SK-N-MC (cell line): Measurements from ENCODE around the gene RNASEH1.

Source experiments
- DNase-seq: peaks from one replicate; pipeline ENCODE4 v3.0.0-alpha.2; 2011; ENCODE audit warnings: low read depth, low spot score
- H3K27ac ChIP-seq: fragments of 200-600 bp; sonication (generic); 2 replicates; pipeline ENCODE4 v1.5.1; 2016; ENCODE audit warnings: mixed run types
- H3K36me3 ChIP-seq: fragments of 200-600 bp; sonication (generic); 2 replicates; pipeline ENCODE4 v1.6.1; 2017; ENCODE audit warnings: antibody characterized with exemption, low read length, mixed read lengths; ENCODE audit not compliant: insufficient read depth
- H3K4me3 ChIP-seq: fragments of 200-600 bp; sonication (generic); 2 replicates; pipeline ENCODE4 v1.5.1; 2016
- H3K9ac ChIP-seq: fragments of 200-600 bp; sonication (generic); 2 replicates; pipeline ENCODE4 v1.8.0; 2017; ENCODE audit warnings: mixed run types, mixed read lengths; ENCODE audit not compliant: insufficient read length
- H3K9me3 ChIP-seq: fragments of 200-600 bp; sonication (generic); 2 replicates; pipeline ENCODE4 v1.6.1; 2017; ENCODE audit warnings: low read depth, mild to moderate bottlenecking, antibody characterized with exemption, low read length, moderate library complexity, mixed read lengths
- EZH2 ChIP-seq: fragments of 200-600 bp; sonication (generic); IDR thresholded peaks from one replicate; pipeline ENCODE4 v1.6.1; 2017; ENCODE audit warnings: antibody characterized with exemption
- FOXP2 ChIP-seq: optimal IDR thresholded peaks from 2 replicates; pipeline ENCODE3; 2011; ENCODE audit warnings: mild to moderate bottlenecking, moderate library complexity; ENCODE audit not compliant: insufficient read depth; ENCODE audit errors: extremely low read length, control extremely low read depth
- POLR2AphosphoS5 ChIP-seq: IDR thresholded peaks from 2 replicates; pipeline ENCODE4 v1.6.1; 2012; ENCODE audit warnings: mild to moderate bottlenecking, low read depth, low read length, borderline replicate concordance

RNASEH1 gene

DNA sequence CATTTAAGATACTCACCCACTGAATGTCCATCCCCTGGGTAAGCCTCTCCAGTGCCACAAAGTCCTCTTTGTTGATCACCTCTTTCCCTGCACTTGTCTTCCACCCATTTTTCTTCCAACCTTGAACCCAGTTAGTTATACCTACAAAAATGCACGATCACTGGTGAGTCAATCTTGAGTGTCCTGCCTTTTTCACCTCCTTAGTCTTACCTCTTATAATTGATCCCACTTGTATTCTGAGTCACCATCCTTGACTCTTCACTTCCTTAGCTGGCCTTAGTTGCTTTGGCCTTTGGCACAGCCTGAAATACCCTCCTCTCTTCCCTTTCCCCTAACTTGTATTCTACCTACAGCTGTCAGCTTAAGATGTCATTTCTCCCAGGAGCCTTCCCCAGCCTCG, 10.2 kb downstream of the RNASEH1 start:
- Histone ChIP-seq H3K27ac (no peak overlapping the region), H3K9ac (no peak overlapping the region), H3K4me3 (no peak overlapping the region), H3K36me3 (peaks cover 94% of the 10 kb centered on the region), H3K9me3 (no peaks in the 10 kb centered on the region)
- TF ChIP-seq FOXP2 (no peak), EZH2 (no peak), POLR2AphosphoS5 (no peak)
- DNase-seq = no peak

DNA sequence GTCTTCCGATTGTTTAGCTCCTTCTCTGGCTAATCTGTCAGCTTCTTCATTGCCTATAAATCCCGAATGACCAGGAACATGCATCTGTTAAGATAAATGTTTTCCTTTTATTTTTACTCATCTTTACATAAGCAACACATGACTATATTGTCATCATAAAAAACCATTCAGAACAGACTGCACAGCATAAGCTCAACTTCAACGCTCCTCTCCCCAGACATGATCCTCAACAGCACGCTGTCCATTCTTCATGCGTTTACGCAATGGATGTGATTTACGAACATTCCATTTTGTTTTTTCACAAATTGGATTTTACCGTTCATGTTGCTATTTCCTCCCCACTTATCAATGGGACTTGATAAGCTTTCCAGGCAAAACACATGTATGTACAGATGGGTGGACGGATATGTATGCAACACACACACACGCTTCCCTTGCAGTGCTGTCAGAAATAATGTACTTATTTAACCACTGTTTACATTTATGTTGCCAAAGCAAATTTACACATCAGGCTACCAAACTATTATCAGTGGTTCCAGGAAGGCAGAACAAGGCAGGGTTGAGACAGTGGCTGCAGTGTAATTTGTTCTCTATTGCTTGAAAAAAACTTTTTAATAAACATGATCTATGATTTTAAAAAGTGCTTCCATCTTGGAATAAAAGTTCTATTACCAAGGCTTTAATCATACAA, 12.2 kb downstream of the RNASEH1 start:
- Histone ChIP-seq H3K27ac (no peak overlapping the region), H3K4me3 (no peak overlapping the region), H3K36me3 (peaks cover 89% of the 10 kb centered on the region), H3K9ac (no peak overlapping the region), H3K9me3 (no peaks in the 10 kb centered on the region)
- TF ChIP-seq POLR2AphosphoS5 = no peak
- no peak for TF ChIP-seq EZH2
- DNase-seq = no peak

GRCh38 chr2:3543023-3543683, 15.0 kb downstream of the RNASEH1 start:
- H3K36me3 ChIP-seq = peaks cover 65% of the 10 kb centered on the region
- H3K9me3 ChIP-seq = no peaks in the 10 kb centered on the region
- H3K4me3 ChIP-seq = no peak overlapping the region
- no peak overlapping the region for H3K27ac ChIP-seq
- no peak for DNase-seq
- H3K9ac ChIP-seq = no peak overlapping the region
- TF ChIP-seq EZH2 (no peak), POLR2AphosphoS5 (no peak), FOXP2 (no peak)

- Histone ChIP-seq H3K27ac (no peak overlapping the region), H3K9ac (no peak overlapping the region)
These were observed 16.0 kb downstream of the RNASEH1 start for GRCh38 chr2:3542107-3542506.

DNA sequence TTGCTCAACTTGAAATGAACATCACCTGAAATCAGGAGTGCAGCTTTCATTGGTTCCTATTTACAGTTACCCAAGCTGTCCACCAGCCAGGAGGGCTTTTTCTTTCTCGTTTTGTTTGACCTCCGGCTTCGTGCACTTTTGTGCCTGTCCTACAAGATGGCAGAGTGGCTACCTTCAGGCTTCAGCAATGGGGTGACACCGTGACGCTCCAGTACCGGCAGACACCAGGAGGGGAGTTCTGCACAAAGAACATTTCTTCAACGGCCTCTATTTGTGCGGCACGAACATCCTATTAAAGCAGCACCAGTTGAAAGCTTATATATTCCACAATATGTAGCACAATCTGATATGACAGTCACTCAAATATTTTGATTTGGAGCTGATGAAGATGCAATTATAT, 18.3 kb downstream of the RNASEH1 start:
- TF ChIP-seq POLR2AphosphoS5 (no peak), EZH2 (no peak), FOXP2 (no peak)
- Histone ChIP-seq H3K36me3 (peaks cover 32% of the 10 kb centered on the region), H3K9ac (no peak overlapping the region), H3K4me3 (no peak overlapping the region), H3K9me3 (no peaks in the 10 kb centered on the region), H3K27ac (no peak overlapping the region)
- no peak for DNase-seq

More at GRCh38 chr2:3542107-3542506, 16.0 kb downstream of the RNASEH1 start:
- TF ChIP-seq FOXP2 (no peak), POLR2AphosphoS5 (no peak), EZH2 (no peak)
- Histone ChIP-seq H3K4me3 (no peak overlapping the region), H3K9me3 (no peaks in the 10 kb centered on the region), H3K36me3 (peaks cover 55% of the 10 kb centered on the region)
- DNase-seq = no peak

- TF ChIP-seq FOXP2 (no peak), EZH2 (no peak), POLR2AphosphoS5 (no peak)
- Histone ChIP-seq H3K9me3 (no peaks in the 10 kb centered on the region), H3K36me3 (peaks cover 8% of the 10 kb centered on the region), H3K4me3 (no peak overlapping the region), H3K27ac (no peak overlapping the region), H3K9ac (no peak overlapping the region)
- no peak for DNase-seq
These were observed 21.2 kb downstream of the RNASEH1 start for GRCh38 chr2:3536682-3537632.

DNA sequence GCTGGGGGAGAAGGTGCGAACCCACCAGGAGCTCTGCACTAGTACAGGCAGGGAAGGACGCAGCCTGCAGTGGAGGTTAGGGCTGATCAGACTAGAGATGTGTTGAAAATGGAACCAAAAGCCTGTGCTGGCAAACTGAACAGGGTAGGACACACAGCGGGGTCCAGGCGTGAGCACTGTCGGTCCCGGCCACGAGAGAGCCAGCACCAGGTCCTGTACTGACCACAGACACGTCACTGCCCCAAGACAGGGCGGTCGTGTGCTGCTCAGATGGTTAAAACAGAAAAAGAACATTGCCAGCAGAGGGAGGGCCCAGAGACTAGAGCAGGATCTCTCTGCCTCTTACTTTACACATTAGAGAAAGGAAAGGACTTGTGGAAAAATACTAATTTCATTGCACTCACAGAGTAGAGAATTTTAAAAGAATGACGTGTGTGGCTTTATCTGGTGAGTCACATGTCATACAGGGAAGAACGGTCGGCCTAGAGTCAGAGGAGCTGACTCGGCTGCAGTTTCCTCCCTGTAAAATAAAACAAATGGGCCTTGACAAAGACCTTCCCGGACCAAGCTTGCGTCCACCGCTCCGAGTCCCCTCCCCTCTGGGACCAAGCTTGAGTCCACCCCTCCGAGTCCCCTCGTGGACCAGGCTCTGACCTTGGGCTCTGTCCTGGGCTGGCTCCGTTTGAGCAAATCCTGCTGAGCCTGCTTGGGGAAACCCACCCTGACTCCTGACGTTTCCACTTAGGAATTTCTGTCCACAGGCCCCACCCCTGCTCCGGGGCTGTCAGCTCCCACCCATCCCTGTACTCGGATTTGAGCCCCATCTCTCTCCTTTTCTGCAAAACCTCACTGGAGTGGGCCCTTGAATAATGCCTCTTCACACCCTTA, 22.1 kb downstream of the RNASEH1 start:
- DNase-seq = no peak
- Histone ChIP-seq H3K9me3 (no peaks in the 10 kb centered on the region), H3K36me3 (0 out of 2 replicates have a peak, but pooled peaks cover 2% of the 10 kb centered on the region), H3K9ac (peak overlapping the region; percentile 26), H3K4me3 (no peak overlapping the region), H3K27ac (no peak overlapping the region)
- no peak for TF ChIP-seq FOXP2
